Glutamatergic neuron (in vitro differentiated cells): ENCODE measurements around the gene SASS6. TPM values are rescaled to one million over a fixed set of nuclear protein-coding genes. Genes with fewer than 3 reads are reported as not detected.

Source experiments
- DNase-seq: peaks from one replicate; pipeline ENCODE4 v3.0.0; 2022
- H3K27ac Mint-ChIP-seq: one replicate; pipeline ENCODE4 v1.8.0; 2020; ENCODE audit warnings: mild to moderate bottlenecking, mixed read lengths, inconsistent platforms; ENCODE audit not compliant: unreplicated experiment
- H3K27me3 Mint-ChIP-seq: one replicate; pipeline ENCODE4 v1.8.0; 2020; ENCODE audit warnings: mild to moderate bottlenecking, moderate library complexity, mixed read lengths, inconsistent platforms; ENCODE audit not compliant: unreplicated experiment
- H3K36me3 Mint-ChIP-seq: one replicate; pipeline ENCODE4 v1.8.0; 2020; ENCODE audit warnings: mild to moderate bottlenecking, mixed read lengths, inconsistent platforms; ENCODE audit not compliant: unreplicated experiment
- H3K4me1 Mint-ChIP-seq: one replicate; pipeline ENCODE4 v1.8.0; 2020; ENCODE audit warnings: mild to moderate bottlenecking, low read depth, mixed read lengths, inconsistent platforms; ENCODE audit not compliant: unreplicated experiment
- H3K4me3 Mint-ChIP-seq: one replicate; pipeline ENCODE4 v1.8.0; 2020; ENCODE audit warnings: mild to moderate bottlenecking, mixed read lengths, inconsistent platforms; ENCODE audit not compliant: unreplicated experiment
- H3K9me3 Mint-ChIP-seq: one replicate; pipeline ENCODE4 v1.8.0; 2020; ENCODE audit warnings: mild to moderate bottlenecking, moderate library complexity, mixed read lengths, inconsistent platforms; ENCODE audit not compliant: unreplicated experiment
- CTCF ChIP-seq: fragments of 200-600 bp; sonication (generic); IDR thresholded peaks from one replicate; pipeline ENCODE4 v1.5.0; 2021; ENCODE audit not compliant: partially characterized antibody, unreplicated experiment
- total RNA-seq: library from RNA; stranded (reverse); fragmentation: NEBNext Ultra II Directional; extraction: Animal tissue kit (Norgen Biotek cat#: 25700); gene quantifications from one replicate; pipeline ENCODE4 v1.2.1, GENCODE V29; 2021; ENCODE audit not compliant: unreplicated experiment

SASS6 gene
- total RNA-seq, 1 donor from 2014 or later: 4.0 TPM

- Mint-ChIP-seq H3K27ac (no peak overlapping the region), H3K4me3 (no peak overlapping the region), H3K9me3 (no peaks in the 10 kb centered on the region), H3K4me1 (no peaks in the 10 kb centered on the region), H3K27me3 (no peaks in the 10 kb centered on the region), H3K36me3 (peaks cover 9% of the 10 kb centered on the region)
- DNase-seq: no peak
- no peak for TF ChIP-seq CTCF
These were observed 55.2 kb downstream of the SASS6 start for GRCh38 chr1:100077531-100077930.

DNA sequence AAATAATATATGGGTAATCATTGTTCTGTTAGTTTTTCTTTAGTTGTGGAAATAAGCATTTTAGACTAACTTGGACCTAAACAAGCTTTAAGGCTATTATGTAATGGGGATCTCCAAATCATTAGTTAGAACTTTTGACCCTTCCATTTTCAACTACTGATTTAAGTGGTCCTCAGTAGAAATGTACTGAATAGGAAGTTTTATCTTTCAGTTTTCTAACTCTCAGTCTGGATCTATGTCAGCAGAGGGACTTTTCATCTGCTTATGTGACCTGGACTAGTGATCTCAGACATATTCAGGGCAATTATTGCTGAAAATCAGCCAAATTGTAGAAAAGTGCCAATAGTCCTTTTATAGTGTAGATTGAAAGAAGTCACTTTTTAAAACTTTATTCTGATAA, 56.0 kb downstream of the SASS6 start:
- Mint-ChIP-seq H3K4me3 (no peak overlapping the region), H3K4me1 (no peaks in the 10 kb centered on the region), H3K27ac (no peak overlapping the region), H3K27me3 (peaks cover 2% of the 10 kb centered on the region), H3K36me3 (peaks cover 9% of the 10 kb centered on the region), H3K9me3 (no peaks in the 10 kb centered on the region)
- DNase-seq: no peak
- no peak for TF ChIP-seq CTCF

DNA sequence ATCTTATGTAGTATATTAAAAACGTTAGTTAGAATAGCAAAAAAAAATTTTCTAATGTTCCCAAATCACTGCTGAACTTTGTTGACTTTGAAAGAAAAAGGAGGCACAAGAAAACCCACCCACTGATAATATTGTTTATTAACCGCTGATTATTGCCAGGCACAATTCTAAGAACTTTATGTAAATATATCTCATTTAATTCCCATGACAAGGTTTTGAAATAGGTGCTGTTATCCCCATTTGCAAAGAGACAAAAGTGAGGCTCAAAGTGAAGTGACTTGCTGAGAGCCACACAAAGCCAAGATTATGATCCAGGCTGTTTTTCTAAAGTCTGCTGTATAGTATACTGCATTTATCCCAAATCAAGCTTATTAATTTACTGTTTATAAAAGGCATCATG, 56.4 kb downstream of the SASS6 start:
- H3K4me1 Mint-ChIP-seq: no peaks in the 10 kb centered on the region
- no peak for TF ChIP-seq CTCF
- DNase-seq: no peak
- H3K4me3 Mint-ChIP-seq: no peak overlapping the region
- peaks cover 9% of the 10 kb centered on the region for H3K36me3 Mint-ChIP-seq
- no peaks in the 10 kb centered on the region for H3K9me3 Mint-ChIP-seq
- no peak overlapping the region for H3K27ac Mint-ChIP-seq
- peaks cover 2% of the 10 kb centered on the region for H3K27me3 Mint-ChIP-seq

DNA sequence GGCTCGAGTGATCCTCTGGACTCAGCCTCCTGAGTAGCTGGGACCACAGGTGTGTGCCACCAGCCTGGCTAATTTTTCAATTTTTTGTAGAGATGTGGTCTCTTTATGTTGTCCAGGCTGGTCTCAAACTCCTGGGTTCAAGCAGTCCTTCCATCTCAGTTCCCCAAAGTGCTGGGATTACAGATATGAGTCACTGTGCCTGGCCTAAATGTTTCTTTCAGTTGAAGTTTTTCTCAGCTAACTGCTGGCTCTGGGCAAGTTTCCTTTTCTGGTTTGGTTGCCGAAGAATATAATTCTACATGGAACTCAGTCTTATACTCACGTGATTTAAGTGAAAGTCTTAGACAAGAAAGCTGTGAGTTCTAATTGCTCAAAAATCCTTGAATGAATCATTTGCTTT, 57.0 kb downstream of the SASS6 start:
- Mint-ChIP-seq H3K4me3 (no peak overlapping the region), H3K9me3 (no peaks in the 10 kb centered on the region), H3K36me3 (peaks cover 9% of the 10 kb centered on the region), H3K4me1 (no peaks in the 10 kb centered on the region), H3K27ac (no peak overlapping the region), H3K27me3 (peaks cover 2% of the 10 kb centered on the region)
- no peak for DNase-seq
- TF ChIP-seq CTCF: no peak

- H3K27ac Mint-ChIP-seq: no peak overlapping the region
- DNase-seq: no peak
- peaks cover 9% of the 10 kb centered on the region for H3K36me3 Mint-ChIP-seq
- peaks cover 2% of the 10 kb centered on the region for H3K27me3 Mint-ChIP-seq
- H3K4me1 Mint-ChIP-seq: no peaks in the 10 kb centered on the region
- no peak overlapping the region for H3K4me3 Mint-ChIP-seq
- H3K9me3 Mint-ChIP-seq: no peaks in the 10 kb centered on the region
- TF ChIP-seq CTCF: no peak
These were observed 57.9 kb downstream of the SASS6 start for GRCh38 chr1:100074604-100075395.
